Panc1 (cell line): ENCODE measurements around the gene LAMB4. TPM values are rescaled to one million over a fixed set of nuclear protein-coding genes. Genes with fewer than 3 reads are reported as not detected.

Experiments used
- ATAC-seq: fragments of 200-7000 bp; cut with Tn5 transposase; 2 replicates; pipeline ENCODE4 v1.9.1; 2020; ENCODE audit warnings: mild to moderate bottlenecking, moderate library complexity
- BruUV-seq: library from RNA; stranded (reverse); fragments of 400-500 nt; replicated peaks from 2 replicates; lab custom pipeline; 2021; lab: Mats Ljungman, UMichigan
- CTCF ChIA-PET: fragments of 300-600 bp; sonication (Branson Sonifier 250); formaldehyde crosslinking; loops from one replicate; lab custom pipeline; 2022; ENCODE audit warnings: antibody characterized with exemption; lab: Charles Lee
- POLR2A ChIA-PET: fragments of 300-600 bp; sonication (Branson Sonifier 250); formaldehyde crosslinking; loops from one replicate; lab custom pipeline; 2022; ENCODE audit warnings: antibody characterized with exemption; lab: Charles Lee
- DNase-seq: peaks from one replicate; pipeline ENCODE4 v3.0.0-alpha.2; 2010; ENCODE audit warnings: low read depth, low spot score
- H3K27ac ChIP-seq: 2 replicates; pipeline ENCODE4 v1.5.1; 2011; ENCODE audit warnings: mild to moderate bottlenecking, low read length, inconsistent platforms
- H3K27me3 ChIP-seq: fragments of 200-500 bp; sonication (Bioruptor generic); 2 replicates; pipeline ENCODE4 v1.6.0; 2014; ENCODE audit warnings: low read length, inconsistent platforms; ENCODE audit not compliant: control insufficient read depth, insufficient read depth
- H3K36me3 ChIP-seq: fragments of 200-500 bp; sonication (Bioruptor generic); 2 replicates; pipeline ENCODE4 v1.5.1; 2014; ENCODE audit warnings: inconsistent platforms, mild to moderate bottlenecking, low read length, moderate library complexity; ENCODE audit not compliant: control insufficient read depth, insufficient read depth
- H3K4me1 ChIP-seq: 2 replicates; pipeline ENCODE4 v1.5.1; 2011; ENCODE audit warnings: inconsistent platforms, mild to moderate bottlenecking, low read length, moderate library complexity; ENCODE audit not compliant: control insufficient read depth, insufficient read depth
- H3K4me3 ChIP-seq, 2 experiments: 2 replicates each; pipeline ENCODE4 v1.5.1; 2011 to 2012; ENCODE audit warnings: low read depth in 2 of 2, low read length in 2 of 2, mild to moderate bottlenecking in 2 of 2, inconsistent platforms in 1 of 2, moderate library complexity in 1 of 2
- H3K9me3 ChIP-seq: fragments of 200-500 bp; sonication (Bioruptor generic); 2 replicates; pipeline ENCODE4 v1.5.1; 2014; ENCODE audit warnings: low read depth, mild to moderate bottlenecking, inconsistent platforms, low read length, moderate library complexity; ENCODE audit not compliant: control insufficient read depth, insufficient read depth
- POLR2AphosphoS5 ChIP-seq: IDR thresholded peaks from 2 replicates; pipeline ENCODE4 v1.6.1; 2012; ENCODE audit warnings: mild to moderate bottlenecking, low read depth, low read length, moderate library complexity
- REST ChIP-seq, 2 experiments: IDR thresholded peaks; 2 replicates each; pipeline ENCODE4 v1.6.1; 2011 to 2012; ENCODE audit warnings: low read depth in 2 of 2, control low read depth in 1 of 2, low read length in 1 of 2, mild to moderate bottlenecking in 1 of 2, moderate library complexity in 1 of 2; ENCODE audit not compliant: insufficient read depth in 1 of 2
- SIN3A ChIP-seq: IDR thresholded peaks from 2 replicates; pipeline ENCODE4 v1.6.1; 2012; ENCODE audit warnings: low read depth, mild to moderate bottlenecking, low read length, moderate library complexity, borderline replicate concordance; ENCODE audit not compliant: insufficient read depth
- TCF7L2 ChIP-seq: IDR thresholded peaks from 2 replicates; pipeline ENCODE4 v1.6.1; 2011; ENCODE audit warnings: mild to moderate bottlenecking, low read depth, low read length, inconsistent platforms
- in situ Hi-C: cut with HindIII; loops from 2 replicates; pipeline ENCODE4 v1.10.0; 2016; ENCODE audit warnings: low sequenced_read_pairs, low pct_unique_long_range_greater_than_20kb
- intact Hi-C: fragments of 100-400 bp; cut with micrococcal nuclease; formaldehyde crosslinking; loops from one replicate; pipeline ENCODE4 v1.10.0; 2022; ENCODE audit not compliant: unreplicated experiment
- total RNA-seq: library from RNA; stranded (reverse); gene quantifications from one replicate; pipeline ENCODE4 v1.2.1, GENCODE V29; 2021; ENCODE audit not compliant: unreplicated experiment
- TF ChIP-seq, protein P1 (sequence below): fragments of 450-650 bp; IDR thresholded peaks from 2 replicates; pipeline ENCODE4 v1.5.1; 2017; ENCODE audit warnings: mild to moderate bottlenecking

LAMB4 gene
- total RNA-seq, 1 experiment from 2014 or later, result not detected

DNA sequence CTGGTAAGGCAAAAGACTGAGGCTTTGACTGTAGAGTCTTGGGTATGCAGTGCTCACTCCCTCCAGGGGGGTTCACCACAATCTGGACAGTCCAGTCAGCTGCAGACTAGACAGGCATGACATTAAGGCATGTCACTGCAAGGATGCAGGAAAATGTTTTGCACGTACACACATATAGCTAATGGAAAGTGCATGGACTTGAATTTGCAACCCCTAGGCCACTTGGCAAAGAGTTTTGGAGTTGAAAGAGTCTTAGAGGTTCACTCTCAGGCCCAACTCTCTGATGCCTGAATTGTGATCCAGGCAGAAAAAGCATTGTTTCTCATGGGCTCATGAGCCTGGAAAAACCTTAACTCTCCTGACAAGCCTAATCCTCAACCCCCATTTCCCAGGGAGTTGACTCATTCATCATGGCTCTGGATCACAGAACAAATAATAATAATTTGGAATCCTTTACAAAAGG is 51.9 kb downstream of the LAMB4 start:
- intact Hi-C loops (no loop called here), in situ Hi-C loops (no loop called here)
- Histone ChIP-seq H3K4me1 (no peaks in the 10 kb centered on the region), H3K4me3 (no peak overlapping the region), H3K27ac (no peak overlapping the region), H3K27me3 (no peaks in the 10 kb centered on the region), H3K9me3 (no peaks in the 10 kb centered on the region), H3K36me3 (no peaks in the 10 kb centered on the region)
- ATAC-seq (no peak), DNase-seq (no peak)
- TF ChIP-seq, protein P1, sequence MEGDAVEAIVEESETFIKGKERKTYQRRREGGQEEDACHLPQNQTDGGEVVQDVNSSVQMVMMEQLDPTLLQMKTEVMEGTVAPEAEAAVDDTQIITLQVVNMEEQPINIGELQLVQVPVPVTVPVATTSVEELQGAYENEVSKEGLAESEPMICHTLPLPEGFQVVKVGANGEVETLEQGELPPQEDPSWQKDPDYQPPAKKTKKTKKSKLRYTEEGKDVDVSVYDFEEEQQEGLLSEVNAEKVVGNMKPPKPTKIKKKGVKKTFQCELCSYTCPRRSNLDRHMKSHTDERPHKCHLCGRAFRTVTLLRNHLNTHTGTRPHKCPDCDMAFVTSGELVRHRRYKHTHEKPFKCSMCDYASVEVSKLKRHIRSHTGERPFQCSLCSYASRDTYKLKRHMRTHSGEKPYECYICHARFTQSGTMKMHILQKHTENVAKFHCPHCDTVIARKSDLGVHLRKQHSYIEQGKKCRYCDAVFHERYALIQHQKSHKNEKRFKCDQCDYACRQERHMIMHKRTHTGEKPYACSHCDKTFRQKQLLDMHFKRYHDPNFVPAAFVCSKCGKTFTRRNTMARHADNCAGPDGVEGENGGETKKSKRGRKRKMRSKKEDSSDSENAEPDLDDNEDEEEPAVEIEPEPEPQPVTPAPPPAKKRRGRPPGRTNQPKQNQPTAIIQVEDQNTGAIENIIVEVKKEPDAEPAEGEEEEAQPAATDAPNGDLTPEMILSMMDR, result no peak
- TF ChIP-seq TCF7L2 (no peak), POLR2AphosphoS5 (no peak), REST (IDR thresholded peaks at IDR 0.05; ENCODE audit: insufficient read depth in 1 of 2, low read depth in 2 of 2, low read length in 1 of 2) (no peak), SIN3A (no peak)
- BruUV-seq, result no TSS peak
- POLR2A ChIA-PET, result interaction anchor here (0.6 kb wide), 1 partner anchor 75 kb away, joined by 4 read pairs; no protein-coding TSS in a partner anchor
- CTCF ChIA-PET, result no interaction called here

- Histone ChIP-seq H3K36me3 (no peaks in the 10 kb centered on the region), H3K27ac (no peak overlapping the region), H3K9me3 (no peaks in the 10 kb centered on the region), H3K4me1 (no peaks in the 10 kb centered on the region), H3K27me3 (no peaks in the 10 kb centered on the region), H3K4me3 (no peak overlapping the region)
- intact Hi-C loops (no loop called here), in situ Hi-C loops (no loop called here)
- BruUV-seq, result no TSS peak
- ChIA-PET POLR2A (no interaction called here), CTCF (no interaction called here)
- no peak for DNase-seq
- ATAC-seq, result no peak
- TF ChIP-seq POLR2AphosphoS5 (no peak), REST (IDR thresholded peaks at IDR 0.05; ENCODE audit: insufficient read depth in 1 of 2, low read depth in 2 of 2, low read length in 1 of 2) (no peak), SIN3A (no peak), TCF7L2 (no peak)
- TF ChIP-seq, protein P1, result no peak
These were observed 52.5 kb downstream of the LAMB4 start for GRCh38 chr7:108077709-108078108.
